ENCODE data around the gene MAGEB2.

MAGEB2 gene

DNA sequence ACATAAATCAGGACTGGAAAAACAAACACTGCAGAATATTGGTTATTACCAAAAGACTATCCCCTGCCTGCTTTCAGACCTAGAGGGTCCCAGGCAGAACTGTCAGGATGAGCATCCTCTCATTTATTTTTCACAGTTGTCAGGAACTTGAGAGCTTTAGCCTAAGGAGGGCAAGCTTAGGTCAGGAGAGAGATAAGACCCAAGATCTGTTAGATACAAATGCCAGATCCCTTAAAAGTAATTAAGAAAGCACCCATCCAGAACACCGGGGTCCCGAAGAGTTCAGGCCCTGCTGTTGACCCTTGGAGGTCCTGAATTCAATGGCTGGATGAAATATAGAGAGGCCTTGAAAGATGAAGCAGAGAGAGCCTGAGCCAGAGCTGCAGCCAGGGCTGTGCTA lies 9.2 kb downstream of the MAGEB2 start:
- H3K9me3 ChIP-seq (ENCODE audit: control insufficient read depth, insufficient read depth, low read length), result no peaks in the 10 kb centered on the region
- no CpG with 5 or more reads among the region's 2 CpGs for WGBS (ENCODE audit: insufficient coverage, insufficient read length)
- H3K4me3 ChIP-seq (ENCODE audit: low read length), result no peak overlapping the region
- no peaks in the 10 kb centered on the region for H3K4me1 ChIP-seq (ENCODE audit: control insufficient read depth, insufficient read depth, low read length)
- DNase-seq (ENCODE audit: low read depth, low spot score), result no peak
- no peaks in the 10 kb centered on the region for H3K36me3 ChIP-seq (ENCODE audit: control insufficient read depth, insufficient read depth, low read length)
- H3K27ac ChIP-seq (ENCODE audit: low read length), result no peak overlapping the region
- no peaks in the 10 kb centered on the region for H3K27me3 ChIP-seq (ENCODE audit: control insufficient read depth, insufficient read depth, low read length)

DNA sequence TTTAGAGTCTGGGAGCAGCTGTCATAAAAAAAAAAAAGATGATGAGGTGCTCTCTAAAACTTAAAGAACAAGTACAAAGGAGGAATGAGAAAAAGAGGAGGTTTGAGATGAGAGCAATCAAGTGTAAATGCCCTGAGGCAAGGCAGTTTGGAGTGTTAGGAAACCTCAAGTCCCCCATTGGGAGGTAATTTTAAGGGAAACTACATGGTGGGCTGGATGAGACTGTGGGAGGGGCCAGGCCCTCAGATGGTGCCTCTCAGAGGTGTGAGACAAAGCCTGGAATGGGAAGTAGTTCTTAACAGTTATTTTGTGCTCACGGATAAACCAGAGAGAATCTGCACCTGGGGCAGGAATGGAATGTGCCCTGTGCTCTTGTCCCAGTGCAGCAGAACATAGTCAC lies 13.2 kb downstream of the MAGEB2 start:
- Histone ChIP-seq H3K9me3 (ENCODE audit: control insufficient read depth, insufficient read depth, low read length) (no peaks in the 10 kb centered on the region), H3K4me1 (ENCODE audit: control insufficient read depth, insufficient read depth, low read length) (no peaks in the 10 kb centered on the region), H3K27me3 (ENCODE audit: control insufficient read depth, insufficient read depth, low read length) (no peaks in the 10 kb centered on the region), H3K27ac (ENCODE audit: low read length) (no peak overlapping the region), H3K4me3 (ENCODE audit: low read length) (no peak overlapping the region), H3K36me3 (ENCODE audit: control insufficient read depth, insufficient read depth, low read length) (no peaks in the 10 kb centered on the region)
- WGBS (ENCODE audit: insufficient coverage, insufficient read length), result no CpG with 5 or more reads among the region's 1 CpG
- DNase-seq (ENCODE audit: low read depth, low spot score), result no peak

DNA sequence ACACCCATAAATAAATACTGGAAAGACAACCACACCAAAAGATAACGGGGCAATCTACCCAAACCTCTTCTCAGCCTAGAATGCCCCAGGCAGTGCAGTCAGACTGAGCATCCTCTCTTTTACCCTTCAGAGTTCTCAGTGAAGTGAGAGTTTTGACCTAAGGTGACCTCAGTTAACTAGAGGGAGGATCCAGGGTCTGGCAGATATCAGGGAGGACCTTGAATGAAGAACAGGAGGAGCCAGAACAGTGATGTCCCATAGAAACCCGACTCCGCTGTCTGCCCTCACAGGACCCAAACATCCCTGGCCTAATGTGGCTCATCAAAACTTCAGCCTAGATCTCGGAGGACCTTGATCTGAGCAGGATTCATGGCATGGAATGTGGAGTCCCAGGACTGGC lies 15.0 kb downstream of the MAGEB2 start, which contains the start of gene MAGEB3:
Gene MAGEB3, plus strand, starts transcription at position 263 of the 400 bp plus-strand sequence. CDS start 5,268 bp downstream, outside the sequence.
- no peak for DNase-seq (ENCODE audit: low read depth, low spot score)

GRCh38 chrX:30241724-30242415 lies 26.5 kb downstream of the MAGEB2 start, which contains the start of gene MAGEB4:
Gene MAGEB4, plus strand, starts transcription at chrX:30242000. Its CDS starts 136 bp downstream, at chrX:30242136.
- no CpG with 5 or more reads among the region's 10 CpGs for WGBS (ENCODE audit: insufficient coverage, insufficient read length)
- no peak for DNase-seq (ENCODE audit: low read depth, low spot score)

More for the DNA sequence above, 15.0 kb downstream of the MAGEB2 start, which contains the start of gene MAGEB3:
- Histone ChIP-seq H3K36me3 (ENCODE audit: control insufficient read depth, insufficient read depth, low read length) (no peaks in the 10 kb centered on the region), H3K4me3 (ENCODE audit: low read length) (no peak within 1 kb of the TSS), H3K9me3 (ENCODE audit: control insufficient read depth, insufficient read depth, low read length) (no peaks in the 10 kb centered on the region), H3K27me3 (ENCODE audit: control insufficient read depth, insufficient read depth, low read length) (no peaks in the 10 kb centered on the region), H3K4me1 (ENCODE audit: control insufficient read depth, insufficient read depth, low read length) (no peaks in the 10 kb centered on the region), H3K27ac (ENCODE audit: low read length) (no peak within 1 kb of the TSS)
- no CpG with 5 or more reads among the region's 4 CpGs for WGBS (ENCODE audit: insufficient coverage, insufficient read length)

GRCh38 chrX:30246769-30247489 lies 31.6 kb downstream of the MAGEB2 start, which contains the start of gene MAGEB1:
Gene MAGEB1, plus strand, starts transcription at chrX:30247146. Its CDS starts 3,348 bp downstream, at chrX:30250494.
- no CpG with 5 or more reads among the region's 38 CpGs for WGBS (ENCODE audit: insufficient coverage, insufficient read length)
- Histone ChIP-seq H3K27me3 (ENCODE audit: control insufficient read depth, insufficient read depth, low read length) (no peaks in the 10 kb centered on the region), H3K9me3 (ENCODE audit: control insufficient read depth, insufficient read depth, low read length) (no peaks in the 10 kb centered on the region), H3K4me1 (ENCODE audit: control insufficient read depth, insufficient read depth, low read length) (no peaks in the 10 kb centered on the region), H3K27ac (ENCODE audit: low read length) (no peak within 1 kb of the TSS), H3K4me3 (ENCODE audit: low read length) (no peak within 1 kb of the TSS), H3K36me3 (ENCODE audit: control insufficient read depth, insufficient read depth, low read length) (no peaks in the 10 kb centered on the region)
- peak; percentile 35 for DNase-seq (ENCODE audit: low read depth, low spot score)

More at GRCh38 chrX:30241724-30242415, 26.5 kb downstream of the MAGEB2 start, which contains the start of gene MAGEB4:
- Histone ChIP-seq H3K9me3 (ENCODE audit: control insufficient read depth, insufficient read depth, low read length) (no peaks in the 10 kb centered on the region), H3K36me3 (ENCODE audit: control insufficient read depth, insufficient read depth, low read length) (no peaks in the 10 kb centered on the region), H3K4me3 (ENCODE audit: low read length) (no peak within 1 kb of the TSS), H3K4me1 (ENCODE audit: control insufficient read depth, insufficient read depth, low read length) (no peaks in the 10 kb centered on the region), H3K27me3 (ENCODE audit: control insufficient read depth, insufficient read depth, low read length) (no peaks in the 10 kb centered on the region), H3K27ac (ENCODE audit: low read length) (no peak within 1 kb of the TSS)

GRCh38 chrX:30248854-30249253 lies 33.5 kb downstream of the MAGEB2 start:
- Histone ChIP-seq H3K27me3 (ENCODE audit: control insufficient read depth, insufficient read depth, low read length) (no peaks in the 10 kb centered on the region), H3K4me1 (ENCODE audit: control insufficient read depth, insufficient read depth, low read length) (no peaks in the 10 kb centered on the region), H3K36me3 (ENCODE audit: control insufficient read depth, insufficient read depth, low read length) (no peaks in the 10 kb centered on the region), H3K9me3 (ENCODE audit: control insufficient read depth, insufficient read depth, low read length) (no peaks in the 10 kb centered on the region), H3K27ac (ENCODE audit: low read length) (no peak overlapping the region), H3K4me3 (ENCODE audit: low read length) (no peak overlapping the region)
- DNase-seq (ENCODE audit: low read depth, low spot score), result no peak
- WGBS (ENCODE audit: insufficient coverage, insufficient read length), result no CpG with 5 or more reads among the region's 4 CpGs

DNA sequence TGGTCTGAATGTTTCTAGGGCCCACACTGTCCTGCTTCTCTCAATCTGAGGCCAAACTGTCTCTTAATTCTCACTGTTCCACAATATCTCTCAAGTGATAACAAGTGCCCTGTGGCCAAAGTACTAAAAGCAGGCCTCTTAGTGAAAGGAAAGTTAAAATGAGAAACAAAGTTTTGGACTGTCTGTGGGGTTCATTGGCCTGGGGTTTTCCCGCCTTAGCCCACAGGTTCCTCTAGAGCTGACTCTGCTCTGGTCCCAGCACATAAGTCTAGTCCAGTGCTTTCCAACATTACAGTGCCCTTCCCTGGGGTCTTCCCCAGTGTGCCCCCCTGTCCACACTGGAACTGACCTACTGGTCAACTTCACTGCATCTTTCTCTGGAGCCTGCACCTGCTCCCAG lies 37.9 kb downstream of the MAGEB2 start:
- no peak overlapping the region for H3K27ac ChIP-seq (ENCODE audit: low read length)
- H3K4me3 ChIP-seq (ENCODE audit: low read length), result no peak overlapping the region
- no peaks in the 10 kb centered on the region for H3K36me3 ChIP-seq (ENCODE audit: control insufficient read depth, insufficient read depth, low read length)
- DNase-seq (ENCODE audit: low read depth, low spot score), result no peak
- H3K27me3 ChIP-seq (ENCODE audit: control insufficient read depth, insufficient read depth, low read length), result no peaks in the 10 kb centered on the region
- H3K9me3 ChIP-seq (ENCODE audit: control insufficient read depth, insufficient read depth, low read length), result no peaks in the 10 kb centered on the region
- WGBS (ENCODE audit: insufficient coverage, insufficient read length), result no CpG with 5 or more reads among the region's 1 CpG
- no peaks in the 10 kb centered on the region for H3K4me1 ChIP-seq (ENCODE audit: control insufficient read depth, insufficient read depth, low read length)

DNA sequence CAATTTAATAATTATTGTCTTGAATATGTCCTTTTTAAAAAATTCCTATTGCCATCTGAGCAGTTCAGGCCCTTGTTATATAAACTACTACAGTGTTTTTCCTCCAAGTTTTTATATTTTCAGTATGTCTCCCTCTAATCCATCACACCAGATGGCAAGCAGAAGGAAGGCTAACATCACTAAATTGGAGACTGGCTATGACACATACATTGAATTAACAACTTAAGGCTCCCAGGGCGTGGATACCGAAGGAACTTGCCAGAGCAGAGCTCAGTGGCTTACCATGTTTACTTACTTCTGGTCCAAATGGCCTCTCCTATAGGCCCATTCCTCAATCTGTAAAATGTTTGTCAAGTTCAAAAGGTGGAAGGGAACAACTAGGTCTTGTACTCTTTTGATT lies 44.6 kb downstream of the MAGEB2 start:
- no CpG with 5 or more reads among the region's 2 CpGs for WGBS (ENCODE audit: insufficient coverage, insufficient read length)
- no peak for DNase-seq (ENCODE audit: low read depth, low spot score)
- H3K9me3 ChIP-seq (ENCODE audit: control insufficient read depth, insufficient read depth, low read length), result no peaks in the 10 kb centered on the region
- no peaks in the 10 kb centered on the region for H3K27me3 ChIP-seq (ENCODE audit: control insufficient read depth, insufficient read depth, low read length)
- H3K4me1 ChIP-seq (ENCODE audit: control insufficient read depth, insufficient read depth, low read length), result no peaks in the 10 kb centered on the region
- no peak overlapping the region for H3K27ac ChIP-seq (ENCODE audit: low read length)
- H3K36me3 ChIP-seq (ENCODE audit: control insufficient read depth, insufficient read depth, low read length), result no peaks in the 10 kb centered on the region
- H3K4me3 ChIP-seq (ENCODE audit: low read length), result no peak overlapping the region

DNA sequence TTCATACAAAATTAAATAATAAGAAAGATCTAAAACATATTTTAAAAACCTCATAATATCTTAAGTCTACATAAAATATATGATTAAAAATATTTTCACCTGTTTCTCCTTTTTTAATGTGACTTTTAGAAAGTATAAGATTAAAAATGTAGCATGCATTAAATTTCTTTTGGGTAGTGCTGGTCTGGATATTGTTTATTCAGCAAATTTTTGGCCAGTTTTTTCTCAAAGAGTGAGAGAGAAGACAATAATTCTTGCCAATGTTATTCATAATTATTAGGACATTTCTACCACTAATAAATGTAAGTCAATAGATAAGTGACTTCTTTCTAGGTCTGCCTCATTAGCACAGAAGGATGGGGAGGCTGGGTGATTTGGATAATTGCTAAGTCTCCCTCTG lies 45.6 kb downstream of the MAGEB2 start:
- no peaks in the 10 kb centered on the region for H3K4me1 ChIP-seq (ENCODE audit: control insufficient read depth, insufficient read depth, low read length)
- no peak overlapping the region for H3K4me3 ChIP-seq (ENCODE audit: low read length)
- DNase-seq (ENCODE audit: low read depth, low spot score), result no peak
- no peak overlapping the region for H3K27ac ChIP-seq (ENCODE audit: low read length)
- no peaks in the 10 kb centered on the region for H3K36me3 ChIP-seq (ENCODE audit: control insufficient read depth, insufficient read depth, low read length)
- no peaks in the 10 kb centered on the region for H3K9me3 ChIP-seq (ENCODE audit: control insufficient read depth, insufficient read depth, low read length)
- H3K27me3 ChIP-seq (ENCODE audit: control insufficient read depth, insufficient read depth, low read length), result no peaks in the 10 kb centered on the region

DNA sequence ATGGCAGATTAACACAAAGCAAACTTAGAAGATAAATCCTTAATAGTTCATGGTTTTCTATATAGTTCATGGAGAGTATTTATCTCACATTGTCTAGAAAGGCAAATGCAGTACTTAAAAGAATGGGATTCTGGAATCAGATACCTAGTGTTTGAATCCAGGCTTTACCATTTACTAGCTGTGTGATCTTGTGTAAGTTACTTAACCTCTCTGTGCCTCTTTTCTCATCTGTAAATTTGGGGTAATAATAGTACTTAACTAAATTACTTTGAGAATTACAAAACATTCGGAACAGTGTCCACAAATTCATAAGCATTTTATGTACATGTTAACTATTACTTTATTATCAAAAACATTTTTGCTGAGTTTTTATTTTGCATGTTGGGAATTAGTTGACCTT lies 47.4 kb downstream of the MAGEB2 start:
- no peaks in the 10 kb centered on the region for H3K36me3 ChIP-seq (ENCODE audit: control insufficient read depth, insufficient read depth, low read length)
- H3K27ac ChIP-seq (ENCODE audit: low read length), result no peak overlapping the region
- no peak for DNase-seq (ENCODE audit: low read depth, low spot score)
- H3K4me3 ChIP-seq (ENCODE audit: low read length), result no peak overlapping the region
- no peaks in the 10 kb centered on the region for H3K4me1 ChIP-seq (ENCODE audit: control insufficient read depth, insufficient read depth, low read length)
- WGBS (ENCODE audit: insufficient coverage, insufficient read length), result no CpG with 5 or more reads among the region's 1 CpG
- no peaks in the 10 kb centered on the region for H3K27me3 ChIP-seq (ENCODE audit: control insufficient read depth, insufficient read depth, low read length)
- H3K9me3 ChIP-seq (ENCODE audit: control insufficient read depth, insufficient read depth, low read length), result no peaks in the 10 kb centered on the region

Data from iPS DF 6.9 (cell line).